ENCODE measurements around the gene C3orf22. TPM values are rescaled to one million over a fixed set of nuclear protein-coding genes. Genes with fewer than 3 reads are reported as not detected.

Gene C3orf22
- total RNA-seq, 5 donors from 2014 or later (not counting 1 experiment from before 2014, with no cell fraction given), result not detected

DNA sequence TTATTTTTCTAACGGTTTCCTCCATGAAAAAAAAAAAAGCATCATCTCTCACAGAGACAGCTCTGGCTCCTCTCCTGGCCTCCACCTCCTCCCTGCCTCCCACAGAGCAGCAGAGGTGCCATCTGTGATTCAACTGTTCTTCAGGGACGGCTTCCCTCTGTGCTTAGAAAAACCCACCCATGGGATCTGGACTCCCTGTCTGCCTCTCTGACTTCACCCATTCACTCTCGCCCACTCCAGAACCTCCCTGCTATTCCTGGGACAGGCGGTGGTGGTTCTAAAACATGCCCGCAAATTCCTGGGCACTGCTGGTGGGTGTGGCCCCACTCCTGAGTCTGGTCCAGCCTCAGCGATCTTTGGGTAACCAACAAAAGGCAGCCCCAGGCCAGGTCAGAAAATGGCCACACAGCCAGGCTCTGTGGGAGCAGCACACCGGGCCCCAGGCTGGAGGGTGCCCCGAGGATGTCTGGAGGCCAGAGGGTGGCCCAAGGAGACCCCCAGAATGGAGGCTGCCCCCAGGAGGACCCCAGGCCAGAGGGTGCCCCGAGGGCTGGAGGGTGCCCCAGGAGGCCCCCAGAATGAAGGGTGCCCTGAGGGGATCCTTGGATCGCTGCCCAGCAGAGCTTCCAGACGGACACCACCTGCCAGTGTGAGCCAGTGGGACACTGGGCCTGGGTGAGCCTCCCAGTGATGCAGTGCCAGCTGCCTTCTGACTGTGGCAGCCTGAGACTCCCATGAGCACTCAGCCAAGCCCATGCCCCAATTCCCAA is 37.4 kb downstream of the C3orf22 start:
- 81% methylated on average over 11 of the region's 11 CpGs for WGBS (ENCODE audit: insufficient coverage)
- DNase-seq, result no peak
- H3K9me3 ChIP-seq, result no peaks in the 10 kb centered on the region
- H3K4me1 Mint-ChIP-seq, result no peaks in the 10 kb centered on the region
- no peak overlapping the region for H3K27ac Mint-ChIP-seq
- CTCF ChIA-PET, result interaction anchor here (0.6 to 1.1 kb wide), 3 partner anchors 91 to 1295 kb away, joined by 3 to 7 read pairs (median 3); no protein-coding TSS in a partner anchor
- no peak overlapping the region for H3K27ac ChIP-seq (ENCODE audit: low read length)
- no peaks in the 10 kb centered on the region for H3K36me3 ChIP-seq (ENCODE audit: control insufficient read depth in 2 of 2, extremely low read depth in 1 of 2, insufficient read depth in 1 of 2, low read length in 1 of 2)
- no peak overlapping the region for H3K4me3 Mint-ChIP-seq
- H3K4me1 ChIP-seq (ENCODE audit: control insufficient read depth in 1 of 2, extremely low read depth in 1 of 2, insufficient read depth in 2 of 2, low read length in 2 of 2), result peaks cover 0 to 7% of the 10 kb centered on the region in 2 experiments
- peaks cover 12 to 24% of the 10 kb centered on the region in 2 donors for H3K27me3 Mint-ChIP-seq
- no peak for ATAC-seq (replicated peaks in 1 of 4)
- no peak overlapping the region for H3K4me3 ChIP-seq (ENCODE audit: control insufficient read depth in 1 of 2, extremely low read depth in 1 of 2, low read length in 1 of 2)
- POLR2A ChIA-PET, result no interaction called here
- peaks cover 0 to 55% of the 10 kb centered on the region in 2 experiments for H3K27me3 ChIP-seq (replicated peaks in 1 of 2; ENCODE audit: control insufficient read depth in 2 of 2, extremely low read depth in 1 of 2, insufficient read depth in 2 of 2, low read length in 1 of 2)
- no peaks in the 10 kb centered on the region for H3K9me3 Mint-ChIP-seq
- H3K36me3 Mint-ChIP-seq, result no peaks in the 10 kb centered on the region

DNA sequence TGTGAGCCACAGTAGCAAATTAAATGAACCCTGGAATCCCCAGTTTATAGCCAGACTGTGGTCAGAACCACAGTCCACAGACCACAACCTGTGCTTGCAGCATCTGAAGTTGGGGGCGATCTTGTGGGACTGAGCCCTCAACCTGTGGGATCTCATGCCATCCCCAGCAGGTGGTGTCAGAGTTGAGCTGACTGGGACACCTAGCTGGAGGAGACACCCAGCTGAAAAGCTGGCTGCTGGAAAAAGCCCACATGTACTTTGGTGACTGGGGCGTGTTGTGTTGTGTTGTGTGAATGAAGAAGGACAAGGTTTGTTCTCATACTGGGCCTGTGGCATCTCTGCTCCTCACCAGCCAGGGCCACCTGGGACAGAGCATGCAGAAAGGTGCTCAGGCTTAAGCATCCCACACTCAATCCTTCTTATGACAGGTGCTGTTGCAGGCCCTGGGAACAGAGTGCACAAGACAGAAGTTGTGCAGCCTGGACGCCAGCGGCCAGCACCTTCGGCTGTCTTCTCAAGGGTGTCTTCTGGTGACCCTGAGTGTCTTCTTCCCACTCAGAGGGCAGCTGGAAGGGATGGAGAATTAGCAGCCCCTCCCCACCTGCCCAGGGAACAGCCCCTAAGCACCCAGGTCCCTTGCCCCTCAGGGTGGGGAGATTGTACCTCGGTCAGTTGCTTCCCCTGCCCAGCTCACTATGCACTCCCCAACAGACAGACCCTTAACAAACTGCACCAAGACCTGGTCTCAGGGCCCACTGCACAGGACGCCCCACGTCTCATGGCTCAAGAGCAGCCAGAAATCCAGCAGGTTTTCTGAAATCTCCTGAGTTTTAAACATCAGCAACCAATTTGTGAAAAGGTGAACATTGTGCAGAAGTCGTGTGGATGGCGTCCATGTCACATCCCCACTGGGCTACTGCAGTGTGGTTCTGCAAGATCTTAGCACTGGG is 39.0 kb downstream of the C3orf22 start:
- H3K36me3 ChIP-seq (ENCODE audit: control insufficient read depth in 2 of 2, extremely low read depth in 1 of 2, insufficient read depth in 1 of 2, low read length in 1 of 2), result no peaks in the 10 kb centered on the region
- no peaks in the 10 kb centered on the region for H3K9me3 Mint-ChIP-seq
- H3K9me3 ChIP-seq, result no peaks in the 10 kb centered on the region
- ChIA-PET CTCF (interaction anchor here in 1 of 2 donors (0.7 kb wide), 1 partner anchor 90 kb away, joined by 3 read pairs; no protein-coding TSS in a partner anchor), POLR2A (no interaction called here)
- H3K4me1 ChIP-seq (ENCODE audit: control insufficient read depth in 1 of 2, extremely low read depth in 1 of 2, insufficient read depth in 2 of 2, low read length in 2 of 2), result peaks cover 0 to 7% of the 10 kb centered on the region in 2 experiments
- peaks cover 0 to 41% of the 10 kb centered on the region in 2 experiments for H3K27me3 ChIP-seq (replicated peaks in 1 of 2; ENCODE audit: control insufficient read depth in 2 of 2, extremely low read depth in 1 of 2, insufficient read depth in 2 of 2, low read length in 1 of 2)
- no peaks in the 10 kb centered on the region for H3K36me3 Mint-ChIP-seq
- no peak overlapping the region for H3K27ac Mint-ChIP-seq
- ATAC-seq (replicated peaks in 1 of 4) (no peak), DNase-seq (no peak)
- no peak overlapping the region for H3K4me3 ChIP-seq (ENCODE audit: control insufficient read depth in 1 of 2, extremely low read depth in 1 of 2, low read length in 1 of 2)
- no peaks in the 10 kb centered on the region for H3K4me1 Mint-ChIP-seq
- no peak overlapping the region for H3K27ac ChIP-seq (ENCODE audit: low read length)
- peaks cover 12 to 16% of the 10 kb centered on the region in 2 donors for H3K27me3 Mint-ChIP-seq
- H3K4me3 Mint-ChIP-seq, result no peak overlapping the region
- WGBS (ENCODE audit: insufficient coverage), result 49% methylated on average over 5 of the region's 10 CpGs

DNA sequence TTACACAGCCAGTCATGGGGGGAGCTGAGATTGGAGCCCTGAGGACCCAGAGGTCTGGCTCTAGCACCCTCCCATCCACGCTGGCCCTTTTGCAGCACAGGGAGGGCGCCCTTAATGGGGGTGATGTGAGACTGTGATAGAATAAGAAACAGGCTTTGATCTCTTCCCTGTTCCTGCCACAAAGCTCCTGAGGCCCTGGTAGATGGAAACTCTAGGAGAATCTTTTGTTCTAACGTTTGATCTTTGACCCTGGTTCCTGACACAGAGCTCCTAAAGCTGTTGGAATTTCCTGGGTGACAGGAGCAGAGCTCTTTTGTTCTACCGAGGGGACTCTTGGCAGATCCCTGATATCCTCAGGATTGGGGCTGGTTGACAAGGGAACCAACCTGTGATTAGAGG is 40.0 kb downstream of the C3orf22 start:
- Histone ChIP-seq H3K9me3 (no peaks in the 10 kb centered on the region), H3K27me3 (replicated peaks in 1 of 2; ENCODE audit: control insufficient read depth in 2 of 2, extremely low read depth in 1 of 2, insufficient read depth in 2 of 2, low read length in 1 of 2) (peaks cover 0 to 33% of the 10 kb centered on the region in 2 experiments), H3K4me1 (ENCODE audit: control insufficient read depth in 1 of 2, extremely low read depth in 1 of 2, insufficient read depth in 2 of 2, low read length in 2 of 2) (peaks cover 0 to 2% of the 10 kb centered on the region in 2 experiments), H3K27ac (ENCODE audit: low read length) (no peak overlapping the region), H3K4me3 (ENCODE audit: control insufficient read depth in 1 of 2, extremely low read depth in 1 of 2, low read length in 1 of 2) (no peak overlapping the region), H3K36me3 (ENCODE audit: control insufficient read depth in 2 of 2, extremely low read depth in 1 of 2, insufficient read depth in 1 of 2, low read length in 1 of 2) (no peaks in the 10 kb centered on the region)
- WGBS (ENCODE audit: insufficient coverage), result 50% methylated on average over 2 of the region's 4 CpGs
- Mint-ChIP-seq H3K9me3 (no peaks in the 10 kb centered on the region), H3K4me1 (no peaks in the 10 kb centered on the region), H3K4me3 (no peak overlapping the region), H3K27ac (no peak overlapping the region), H3K36me3 (no peaks in the 10 kb centered on the region), H3K27me3 (peaks cover 11 to 12% of the 10 kb centered on the region in 2 donors)
- no peak for DNase-seq
- ChIA-PET POLR2A (no interaction called here), CTCF (no interaction called here)
- ATAC-seq (replicated peaks in 1 of 4), result no peak

DNA sequence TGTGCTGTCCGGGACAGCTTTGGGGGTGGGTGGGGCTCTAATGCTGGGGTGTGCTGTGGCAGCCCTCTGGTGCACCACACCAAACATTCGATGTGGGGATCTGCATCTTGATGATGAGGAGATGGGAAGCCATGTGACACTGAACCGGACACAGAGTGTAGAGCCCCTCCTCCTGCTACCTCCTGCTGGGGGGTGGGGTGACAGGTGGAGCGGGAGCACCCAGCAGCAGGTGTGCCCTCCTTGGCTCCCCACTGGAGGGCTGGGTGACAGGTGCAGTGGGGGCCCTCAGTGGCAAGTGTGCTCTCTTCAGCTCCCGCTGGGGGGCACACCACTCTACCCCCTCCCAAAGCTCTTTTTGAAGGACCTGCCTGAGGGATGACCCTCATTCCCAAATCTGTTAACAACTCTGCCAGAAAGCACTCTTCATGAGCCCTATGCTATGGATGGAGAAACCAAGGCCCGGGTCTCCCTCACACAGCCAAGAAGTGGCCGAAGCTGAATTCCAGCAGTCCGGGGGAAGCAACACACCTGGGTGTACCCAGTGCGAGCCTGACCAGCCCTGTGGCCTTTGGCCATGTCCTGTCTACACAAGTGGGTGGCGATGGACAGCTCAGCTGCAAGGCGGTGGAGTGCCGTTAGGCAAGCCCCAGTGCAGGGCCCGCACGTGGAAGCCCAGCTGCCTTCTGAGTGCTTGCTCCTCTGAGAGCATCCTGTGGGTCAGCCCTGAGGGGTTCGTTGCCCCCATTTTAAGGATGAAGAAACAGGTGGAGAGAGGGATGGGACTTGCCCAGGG is 40.5 kb downstream of the C3orf22 start:
- ATAC-seq (replicated peaks in 1 of 4) (no peak), DNase-seq (no peak)
- Histone ChIP-seq H3K27me3 (replicated peaks in 1 of 2; ENCODE audit: control insufficient read depth in 2 of 2, extremely low read depth in 1 of 2, insufficient read depth in 2 of 2, low read length in 1 of 2) (peaks cover 0 to 27% of the 10 kb centered on the region in 2 experiments), H3K4me3 (ENCODE audit: control insufficient read depth in 1 of 2, extremely low read depth in 1 of 2, low read length in 1 of 2) (no peak overlapping the region), H3K27ac (ENCODE audit: low read length) (no peak overlapping the region), H3K9me3 (no peaks in the 10 kb centered on the region), H3K4me1 (ENCODE audit: control insufficient read depth in 1 of 2, extremely low read depth in 1 of 2, insufficient read depth in 2 of 2, low read length in 2 of 2) (no peaks in the 10 kb centered on the region), H3K36me3 (ENCODE audit: control insufficient read depth in 2 of 2, extremely low read depth in 1 of 2, insufficient read depth in 1 of 2, low read length in 1 of 2) (no peaks in the 10 kb centered on the region)
- Mint-ChIP-seq H3K27me3 (peaks cover 7% of the 10 kb centered on the region in 2 donors), H3K4me3 (no peak overlapping the region), H3K9me3 (no peaks in the 10 kb centered on the region), H3K27ac (no peak overlapping the region), H3K4me1 (no peaks in the 10 kb centered on the region), H3K36me3 (no peaks in the 10 kb centered on the region)
- POLR2A ChIA-PET, result no interaction called here
- 85% methylated on average over 9 of the region's 15 CpGs for WGBS (ENCODE audit: insufficient coverage)
- CTCF ChIA-PET, result no interaction called here

DNA sequence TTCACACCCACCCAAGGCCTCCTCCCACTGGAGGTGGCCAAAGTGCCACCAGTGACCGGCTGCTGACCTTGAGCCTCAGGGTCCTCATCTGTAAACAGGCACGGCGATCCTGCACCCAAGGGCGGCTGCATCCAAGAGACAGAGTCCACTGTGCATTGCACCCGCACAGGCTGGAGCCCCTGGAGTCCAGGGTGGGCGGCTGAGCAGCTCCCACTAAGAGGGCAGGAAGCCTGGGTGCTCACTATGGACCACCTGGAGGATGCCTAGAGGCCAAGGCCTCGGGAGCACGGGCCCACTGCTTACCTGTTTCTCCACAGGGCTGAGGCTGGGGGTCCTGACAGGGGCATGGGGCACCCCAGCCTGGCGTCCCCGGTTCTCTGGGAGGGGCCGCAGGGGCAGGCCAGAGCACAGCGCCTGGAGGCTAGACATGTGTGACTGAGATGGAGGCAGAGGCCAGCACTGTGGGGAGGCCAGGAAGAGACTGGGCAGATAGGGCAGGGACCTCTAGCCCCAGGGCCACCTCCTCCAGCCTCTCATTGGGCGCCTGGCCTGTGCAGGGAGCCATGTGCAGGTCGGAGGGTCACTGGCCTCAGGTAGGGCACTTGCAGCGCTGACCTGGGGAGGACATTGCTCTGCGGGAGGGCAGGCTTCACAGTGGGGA is 41.3 kb downstream of the C3orf22 start, which contains the start of gene UROC1:
TSS of gene UROC1 (minus strand) at position 483 of the 661 bp plus-strand sequence. CDS start at position 429, 54 bp downstream.
- no peak within 1 kb of the TSS for H3K27ac Mint-ChIP-seq
- ChIA-PET POLR2A (no interaction called here), CTCF (no interaction called here)
- H3K27me3 Mint-ChIP-seq, result no peaks in the 10 kb centered on the region
- H3K4me1 Mint-ChIP-seq, result no peaks in the 10 kb centered on the region
- no peak for DNase-seq
- H3K36me3 Mint-ChIP-seq, result no peaks in the 10 kb centered on the region
- Histone ChIP-seq H3K27ac (ENCODE audit: low read length) (no peak within 1 kb of the TSS), H3K27me3 (replicated peaks in 1 of 2; ENCODE audit: control insufficient read depth in 2 of 2, extremely low read depth in 1 of 2, insufficient read depth in 2 of 2, low read length in 1 of 2) (peaks cover 0 to 23% of the 10 kb centered on the region in 2 experiments), H3K4me1 (ENCODE audit: control insufficient read depth in 1 of 2, extremely low read depth in 1 of 2, insufficient read depth in 2 of 2, low read length in 2 of 2) (no peaks in the 10 kb centered on the region), H3K4me3 (ENCODE audit: control insufficient read depth in 1 of 2, extremely low read depth in 1 of 2, low read length in 1 of 2) (no peak within 1 kb of the TSS), H3K9me3 (no peaks in the 10 kb centered on the region), H3K36me3 (ENCODE audit: control insufficient read depth in 2 of 2, extremely low read depth in 1 of 2, insufficient read depth in 1 of 2, low read length in 1 of 2) (no peaks in the 10 kb centered on the region)
- WGBS (ENCODE audit: insufficient coverage), result 86% methylated on average over 13 of the region's 16 CpGs
- H3K4me3 Mint-ChIP-seq, result no peak within 1 kb of the TSS
- no peaks in the 10 kb centered on the region for H3K9me3 Mint-ChIP-seq
- no peak for ATAC-seq (replicated peaks in 1 of 4)

Measured in T-cell (primary cell).